ENCODE data around the gene CHST14. TPM values are rescaled to one million over a fixed set of nuclear protein-coding genes. Genes with fewer than 3 reads are reported as not detected.

CHST14 gene
- total RNA-seq, 1 experiment from 2014 or later, result 5.8 TPM

GRCh38 chr15:40511472-40512133, 40.8 kb downstream of the CHST14 start:
- peak; percentile 48 for DNase-seq (ENCODE audit: unreplicated experiment)
- Mint-ChIP-seq H3K27me3 (ENCODE audit: insufficient read depth, unreplicated experiment) (no peaks in the 10 kb centered on the region), H3K27ac (ENCODE audit: low read depth, unreplicated experiment) (no peak overlapping the region), H3K36me3 (ENCODE audit: insufficient read depth, unreplicated experiment) (no peaks in the 10 kb centered on the region), H3K4me3 (ENCODE audit: unreplicated experiment) (peak overlapping the region; percentile 67), H3K9me3 (ENCODE audit: unreplicated experiment) (no peaks in the 10 kb centered on the region), H3K4me1 (ENCODE audit: insufficient read depth, unreplicated experiment) (peaks cover 9% of the 10 kb centered on the region)
- CTCF ChIA-PET, result no interaction called here
- intact Hi-C loops (cut with micrococcal nuclease), result no loop called here
- POLR2A ChIA-PET, result interaction anchor here (0.6 kb wide), 1 partner anchor 361 kb away, joined by 4 read pairs; no protein-coding TSS in a partner anchor
- no peak for TF ChIP-seq CTCF (IDR thresholded peaks at IDR 0.05; ENCODE audit: unreplicated experiment)
- BruUV-seq (replicated peaks), result no TSS peak

GRCh38 chr15:40512440-40512839, 41.7 kb downstream of the CHST14 start:
- no peaks in the 10 kb centered on the region for H3K9me3 Mint-ChIP-seq (ENCODE audit: unreplicated experiment)
- no peak overlapping the region for H3K27ac Mint-ChIP-seq (ENCODE audit: low read depth, unreplicated experiment)
- CTCF ChIA-PET, result no interaction called here
- no TSS peak for BruUV-seq (replicated peaks)
- TF ChIP-seq CTCF (IDR thresholded peaks at IDR 0.05; ENCODE audit: unreplicated experiment), result no peak
- no peaks in the 10 kb centered on the region for H3K36me3 Mint-ChIP-seq (ENCODE audit: insufficient read depth, unreplicated experiment)
- DNase-seq (ENCODE audit: unreplicated experiment), result no peak
- H3K4me1 Mint-ChIP-seq (ENCODE audit: insufficient read depth, unreplicated experiment), result peaks cover 9% of the 10 kb centered on the region
- POLR2A ChIA-PET, result interaction anchor here (0.6 kb wide), 2 partner anchors 133 to 362 kb away, joined by 3 to 4 read pairs; no protein-coding TSS in a partner anchor
- peak overlapping the region; percentile 67 for H3K4me3 Mint-ChIP-seq (ENCODE audit: unreplicated experiment)
- intact Hi-C loops (cut with micrococcal nuclease), result no loop called here
- no peaks in the 10 kb centered on the region for H3K27me3 Mint-ChIP-seq (ENCODE audit: insufficient read depth, unreplicated experiment)

GRCh38 chr15:40513609-40514008, 42.8 kb downstream of the CHST14 start:
- H3K4me3 Mint-ChIP-seq (ENCODE audit: unreplicated experiment), result no peak overlapping the region
- H3K27me3 Mint-ChIP-seq (ENCODE audit: insufficient read depth, unreplicated experiment), result no peaks in the 10 kb centered on the region
- ChIA-PET CTCF (no interaction called here), POLR2A (no interaction called here)
- H3K4me1 Mint-ChIP-seq (ENCODE audit: insufficient read depth, unreplicated experiment), result peaks cover 9% of the 10 kb centered on the region
- TF ChIP-seq CTCF (IDR thresholded peaks at IDR 0.05; ENCODE audit: unreplicated experiment), result no peak
- no peaks in the 10 kb centered on the region for H3K9me3 Mint-ChIP-seq (ENCODE audit: unreplicated experiment)
- no peak for DNase-seq (ENCODE audit: unreplicated experiment)
- BruUV-seq (replicated peaks), result no TSS peak
- intact Hi-C loops (cut with micrococcal nuclease), result no loop called here
- H3K27ac Mint-ChIP-seq (ENCODE audit: low read depth, unreplicated experiment), result no peak overlapping the region
- H3K36me3 Mint-ChIP-seq (ENCODE audit: insufficient read depth, unreplicated experiment), result no peaks in the 10 kb centered on the region

GRCh38 chr15:40516322-40516721, 45.5 kb downstream of the CHST14 start:
- intact Hi-C loops (cut with micrococcal nuclease), result no loop called here
- no peak overlapping the region for H3K27ac Mint-ChIP-seq (ENCODE audit: low read depth, unreplicated experiment)
- CTCF ChIA-PET, result no interaction called here
- H3K4me3 Mint-ChIP-seq (ENCODE audit: unreplicated experiment), result no peak overlapping the region
- H3K27me3 Mint-ChIP-seq (ENCODE audit: insufficient read depth, unreplicated experiment), result no peaks in the 10 kb centered on the region
- no peaks in the 10 kb centered on the region for H3K36me3 Mint-ChIP-seq (ENCODE audit: insufficient read depth, unreplicated experiment)
- TF ChIP-seq CTCF (IDR thresholded peaks at IDR 0.05; ENCODE audit: unreplicated experiment), result no peak
- POLR2A ChIA-PET, result no interaction called here
- BruUV-seq (replicated peaks), result no TSS peak
- no peak for DNase-seq (ENCODE audit: unreplicated experiment)
- no peaks in the 10 kb centered on the region for H3K9me3 Mint-ChIP-seq (ENCODE audit: unreplicated experiment)
- peaks cover 9% of the 10 kb centered on the region for H3K4me1 Mint-ChIP-seq (ENCODE audit: insufficient read depth, unreplicated experiment)

Other genes with a start within 250 kb of the CHST14 start
- 9.3 and 9.5 TPM in 2 replicates for gene PAK6, start 231.9 kb upstream of the CHST14 start, total RNA-seq (2022)
- gene ANKRD63, start 187.9 kb upstream of the CHST14 start, total RNA-seq (2022), result not detected in 2 replicates
- gene PLCB2, start 163.0 kb upstream of the CHST14 start, total RNA-seq (2022), result 0.15 and 0.84 TPM in 2 replicates
- gene INAFM2, start 147.3 kb upstream of the CHST14 start, total RNA-seq (2022), result 14.9 and 15.7 TPM in 2 replicates
- gene CCDC9B, start 130.0 kb upstream of the CHST14 start, total RNA-seq (2022), result 36.0 and 45.3 TPM in 2 replicates
- not detected in 2 replicates for gene PHGR1, start 120.0 kb upstream of the CHST14 start, total RNA-seq (2022)
- gene DISP2, start 112.8 kb upstream of the CHST14 start, total RNA-seq (2022), result 1.8 and 2.1 TPM in 2 replicates
- 35.2 and 47.4 TPM in 2 replicates for gene KNSTRN, start 88.3 kb upstream of the CHST14 start, total RNA-seq (2022)
- 53.8 and 61.6 TPM in 2 replicates for gene IVD, start 65.2 kb upstream of the CHST14 start, total RNA-seq (2022)
- 14.9 and 15.1 TPM in 2 replicates for gene BAHD1, start 30.0 kb upstream of the CHST14 start, total RNA-seq (2022)
- gene CCDC32, start 94.1 kb downstream of the CHST14 start, total RNA-seq (2022), result 17.9 and 18.1 TPM in 2 replicates
- 13.4 and 13.9 TPM in 2 replicates for gene RPUSD2, start 98.3 kb downstream of the CHST14 start, total RNA-seq (2022)
- gene KNL1, start 123.3 kb downstream of the CHST14 start, total RNA-seq (2022), result 7.9 and 11.4 TPM in 2 replicates
- gene RAD51, start 224.2 kb downstream of the CHST14 start, total RNA-seq (2022), result 6.1 and 7.1 TPM in 2 replicates

Data from MCF 10A (cell line).